AG09319 (cell line): ENCODE data around the gene FSD1L.
A peak's percentile ranks its signal among the peaks of the same experiment; 100 is the strongest.

Experiments used
- DNase-seq: peaks from one replicate; pipeline ENCODE4 v3.0.0-alpha.2; 2010; ENCODE audit warnings: low read depth; ENCODE audit errors: extremely low read depth
- TF ChIP-seq, protein P1 (sequence below): IDR thresholded peaks from 2 replicates; pipeline ENCODE4 v1.5.1; 2011; ENCODE audit warnings: low read depth, mild to moderate bottlenecking, inconsistent platforms, low read length, moderate library complexity

Gene FSD1L

GRCh38 chr9:105413525-105413924, 34.3 kb upstream of the FSD1L start:
- DNase-seq: peak; percentile 16
- TF ChIP-seq, protein P1, sequence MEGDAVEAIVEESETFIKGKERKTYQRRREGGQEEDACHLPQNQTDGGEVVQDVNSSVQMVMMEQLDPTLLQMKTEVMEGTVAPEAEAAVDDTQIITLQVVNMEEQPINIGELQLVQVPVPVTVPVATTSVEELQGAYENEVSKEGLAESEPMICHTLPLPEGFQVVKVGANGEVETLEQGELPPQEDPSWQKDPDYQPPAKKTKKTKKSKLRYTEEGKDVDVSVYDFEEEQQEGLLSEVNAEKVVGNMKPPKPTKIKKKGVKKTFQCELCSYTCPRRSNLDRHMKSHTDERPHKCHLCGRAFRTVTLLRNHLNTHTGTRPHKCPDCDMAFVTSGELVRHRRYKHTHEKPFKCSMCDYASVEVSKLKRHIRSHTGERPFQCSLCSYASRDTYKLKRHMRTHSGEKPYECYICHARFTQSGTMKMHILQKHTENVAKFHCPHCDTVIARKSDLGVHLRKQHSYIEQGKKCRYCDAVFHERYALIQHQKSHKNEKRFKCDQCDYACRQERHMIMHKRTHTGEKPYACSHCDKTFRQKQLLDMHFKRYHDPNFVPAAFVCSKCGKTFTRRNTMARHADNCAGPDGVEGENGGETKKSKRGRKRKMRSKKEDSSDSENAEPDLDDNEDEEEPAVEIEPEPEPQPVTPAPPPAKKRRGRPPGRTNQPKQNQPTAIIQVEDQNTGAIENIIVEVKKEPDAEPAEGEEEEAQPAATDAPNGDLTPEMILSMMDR: peak; percentile 54

DNA sequence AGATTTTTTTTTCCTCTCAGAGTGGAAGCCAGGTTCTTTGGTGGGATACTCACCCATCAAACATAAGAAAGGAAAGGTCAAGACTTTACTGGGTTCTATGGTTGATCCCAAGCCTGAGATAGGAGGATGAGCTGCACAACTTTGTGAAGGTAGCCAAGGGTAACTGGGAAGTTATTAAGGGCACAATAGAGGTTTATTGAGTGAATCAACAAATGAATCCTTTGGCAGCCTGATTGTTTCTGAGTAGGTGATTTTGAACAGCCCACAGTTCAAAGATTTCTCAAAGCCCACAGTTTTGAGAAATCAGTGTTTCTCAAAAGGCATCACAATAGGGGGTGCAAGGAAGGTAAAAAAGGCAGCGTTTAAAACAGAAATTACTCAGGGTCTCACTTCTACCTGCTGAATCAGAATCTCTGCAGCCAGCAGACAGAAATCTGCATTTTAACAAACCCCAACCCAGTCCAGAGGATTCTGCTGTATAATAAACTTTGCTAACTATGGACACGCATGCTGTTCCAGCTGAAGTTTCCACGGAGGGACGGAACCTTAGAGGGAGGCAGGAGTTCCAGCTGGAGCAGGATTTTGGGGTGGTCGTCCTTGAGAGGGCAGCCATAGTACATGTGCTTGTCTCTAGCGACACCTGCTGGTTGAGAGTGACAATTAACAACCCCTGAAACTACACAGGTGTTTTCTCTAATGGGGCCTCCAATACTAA, 32.7 kb upstream of the FSD1L start:
- TF ChIP-seq, protein P1: peak; percentile 79
- DNase-seq: no peak

DNA sequence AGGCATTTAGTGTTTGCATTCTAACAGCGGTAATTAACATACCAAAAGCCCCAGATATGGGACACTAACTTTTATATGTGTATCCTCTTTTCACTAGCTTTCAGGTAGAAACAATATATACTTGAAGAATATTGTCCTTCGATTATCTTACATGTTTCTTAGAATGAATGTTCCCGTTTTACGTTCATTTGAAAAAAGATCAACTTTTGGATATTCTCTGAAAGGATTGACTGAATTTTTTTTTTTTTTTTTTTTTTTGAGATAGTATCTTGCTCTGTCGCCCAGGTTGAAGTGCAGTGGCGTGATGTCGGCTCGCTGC, 32.2 kb upstream of the FSD1L start:
- DNase-seq: no peak
- TF ChIP-seq, protein P1: no peak

DNA sequence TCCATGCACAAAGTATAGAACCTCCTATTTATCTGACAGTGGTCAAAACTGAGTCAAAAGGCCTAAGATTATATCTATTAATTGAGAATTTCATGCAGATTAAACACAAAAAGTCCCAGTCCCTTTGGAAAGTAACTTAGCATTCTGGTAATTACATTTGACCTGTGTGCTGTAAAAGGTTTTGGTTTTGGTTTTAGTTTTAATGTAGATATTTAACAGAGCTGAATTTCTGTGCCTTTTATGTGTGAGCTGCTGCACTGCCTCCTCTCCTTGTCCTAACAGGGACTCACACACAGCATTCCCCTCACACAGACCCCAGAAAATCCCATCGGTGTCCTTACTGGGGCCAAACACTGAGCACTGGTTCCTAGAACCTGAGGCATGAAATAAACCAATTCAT, 31.0 kb upstream of the FSD1L start:
- TF ChIP-seq, protein P1: no peak
- no peak for DNase-seq

DNA sequence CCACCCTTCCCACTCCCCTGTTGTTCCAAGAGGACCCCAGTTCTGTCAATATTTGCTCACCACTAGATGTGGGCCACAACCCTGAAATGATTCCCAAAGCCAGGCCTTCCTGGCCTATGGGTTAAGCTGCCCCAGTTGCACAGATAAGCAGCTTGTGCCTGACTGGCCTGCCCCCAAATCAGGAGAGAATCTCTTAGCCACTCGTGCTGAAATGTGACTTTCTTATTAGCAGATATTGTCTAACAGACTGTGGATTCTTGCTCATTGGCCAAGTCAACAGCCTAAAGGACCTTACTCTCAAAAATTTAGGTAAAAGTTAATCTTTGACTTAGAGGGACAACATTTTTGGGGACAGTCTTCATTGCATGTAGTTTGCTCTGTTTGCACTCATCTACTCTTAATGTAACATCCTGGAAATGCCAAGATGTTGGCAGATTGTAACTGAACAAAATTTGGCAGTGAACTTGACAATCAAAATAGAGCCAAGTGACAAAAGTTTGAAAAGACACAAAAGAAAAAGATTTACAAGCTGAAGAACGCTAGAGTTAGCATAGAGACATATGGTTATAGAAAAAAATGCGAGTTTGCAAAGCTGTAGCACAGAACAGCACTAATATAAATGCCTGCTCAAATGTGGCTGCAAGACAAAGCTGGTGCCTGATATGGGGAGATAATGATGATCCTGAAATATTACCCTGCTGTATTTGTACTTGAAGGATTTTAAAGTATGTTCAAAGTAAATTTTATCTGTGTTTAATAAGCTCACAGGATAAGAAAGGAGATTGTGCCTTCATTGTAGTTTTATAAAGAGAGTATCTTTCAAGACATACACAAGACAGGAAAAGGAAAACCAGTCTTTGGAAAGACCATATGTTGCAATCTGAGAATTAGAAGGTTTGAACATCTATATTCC, 29.0 kb upstream of the FSD1L start:
- DNase-seq: no peak
- TF ChIP-seq, protein P1: no peak

DNA sequence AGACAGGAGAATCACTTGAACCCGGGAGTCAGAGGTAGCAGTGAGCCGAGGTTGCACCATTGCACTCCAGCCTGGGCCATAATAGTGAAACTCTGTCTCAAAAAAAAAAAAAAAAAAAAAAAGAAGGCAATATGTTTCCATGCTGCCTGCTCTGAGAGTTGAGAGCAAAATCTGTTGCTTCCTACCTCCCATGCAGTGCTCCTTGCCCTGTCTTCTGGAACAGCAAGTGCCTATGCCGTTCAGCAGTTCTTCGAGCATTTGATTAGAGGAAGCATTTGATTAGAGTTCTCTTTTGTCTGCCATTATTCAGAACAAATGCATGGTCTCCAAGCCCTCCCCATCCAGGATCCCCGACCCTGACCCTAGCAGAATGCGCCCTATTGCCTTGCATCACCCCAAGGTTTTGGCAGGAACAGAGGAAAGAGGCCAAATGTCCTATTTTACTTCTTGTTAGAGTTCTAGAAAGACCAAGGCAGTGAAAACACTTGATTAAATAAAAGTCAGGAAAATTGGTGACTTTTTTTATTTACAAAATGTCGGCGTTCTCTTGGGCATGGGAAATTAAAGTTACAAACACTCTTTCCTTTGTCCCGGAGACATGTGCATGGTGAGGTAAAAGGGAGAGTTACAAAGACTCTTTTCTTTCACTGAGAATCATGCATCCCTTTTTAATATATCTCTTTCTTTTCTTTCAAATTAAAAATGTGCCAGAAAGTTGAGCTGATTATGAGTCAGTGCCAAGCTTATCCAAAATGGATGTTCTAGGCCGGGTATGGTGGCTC, 27.8 kb upstream of the FSD1L start:
- TF ChIP-seq, protein P1: no peak
- no peak for DNase-seq

DNA sequence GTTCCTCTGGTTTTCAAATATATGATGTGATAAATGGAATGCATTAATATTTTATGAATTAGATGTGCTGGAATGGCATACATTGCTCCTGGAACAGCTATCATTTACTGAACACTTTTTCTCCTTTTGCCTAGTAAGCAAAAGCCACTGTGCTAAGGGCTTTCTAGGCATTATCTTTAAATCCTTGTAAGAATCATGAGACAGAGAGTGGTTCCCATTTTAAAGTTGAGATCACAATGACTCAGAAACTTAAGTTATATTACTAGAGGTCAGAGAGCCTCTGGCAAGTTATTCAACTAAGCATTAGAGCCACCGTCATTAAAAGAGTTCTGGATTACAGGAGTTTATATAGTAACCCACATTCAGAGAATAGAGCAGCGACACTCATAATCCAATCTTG, 26.7 kb upstream of the FSD1L start:
- TF ChIP-seq, protein P1: no peak
- DNase-seq: no peak
